ENCODE measurements around the gene MARS1.
A peak's percentile ranks its signal among the peaks of the same experiment; 100 is the strongest.

Gene MARS1

GRCh38 chr12:57545809-57546437, 58.1 kb downstream of the MARS1 start:
- H3K4me3 ChIP-seq (ENCODE audit: low read length) = peak overlapping the region; percentile 81
- no peak for TF ChIP-seq CTCF (IDR thresholded peaks at IDR 0.05; ENCODE audit: insufficient read depth, low read depth, low read length, missing control alignments)
- DNase-seq (ENCODE audit: low read depth) = peak; percentile 84

GRCh38 chr12:57546438-57547287, 58.8 kb downstream of the MARS1 start, which contains the start of gene DCTN2:
Gene DCTN2 (minus strand): TSS chr12:57547192. CDS start chr12:57547063, 129 bp downstream.
- DNase-seq (ENCODE audit: low read depth) = peak; percentile 98
- TF ChIP-seq CTCF (IDR thresholded peaks at IDR 0.05; ENCODE audit: insufficient read depth, low read depth, low read length, missing control alignments) = peak; percentile 39
- H3K4me3 ChIP-seq (ENCODE audit: low read length) = peak within 1 kb of the TSS; percentile 81

GRCh38 chr12:57547288-57548012, 59.6 kb downstream of the MARS1 start:
- no peak for DNase-seq (ENCODE audit: low read depth)
- TF ChIP-seq CTCF (IDR thresholded peaks at IDR 0.05; ENCODE audit: insufficient read depth, low read depth, low read length, missing control alignments) = no peak
- H3K4me3 ChIP-seq (ENCODE audit: low read length) = peak overlapping the region; percentile 81

GRCh38 chr12:57548013-57548315, 60.1 kb downstream of the MARS1 start:
- DNase-seq (ENCODE audit: low read depth) = no peak
- no peak for TF ChIP-seq CTCF (IDR thresholded peaks at IDR 0.05; ENCODE audit: insufficient read depth, low read depth, low read length, missing control alignments)
- no peak overlapping the region for H3K4me3 ChIP-seq (ENCODE audit: low read length)

- DNase-seq (ENCODE audit: low read depth) = no peak
- no peak overlapping the region for H3K4me3 ChIP-seq (ENCODE audit: low read length)
- TF ChIP-seq CTCF (IDR thresholded peaks at IDR 0.05; ENCODE audit: insufficient read depth, low read depth, low read length, missing control alignments) = no peak
These were observed 60.6 kb downstream of the MARS1 start for GRCh38 chr12:57548488-57548887.

- DNase-seq (ENCODE audit: low read depth) = no peak
- TF ChIP-seq CTCF (IDR thresholded peaks at IDR 0.05; ENCODE audit: insufficient read depth, low read depth, low read length, missing control alignments) = no peak
- H3K4me3 ChIP-seq (ENCODE audit: low read length) = no peak overlapping the region
These were observed 61.5 kb downstream of the MARS1 start for GRCh38 chr12:57549203-57549908.
